AG10803 (cell line): Measurements from ENCODE around the gene GATAD2B.
"Not testable (repeated sequence)": the region's sequence is repeated elsewhere in the genome, so short reads cannot be mapped to it uniquely, and the experiment has no call there.

Experiments used
- DNase-seq: peaks from one replicate; pipeline ENCODE4 v3.0.0; 2010; ENCODE audit warnings: low read depth
- H3K4me3 ChIP-seq: 2 replicates; pipeline ENCODE4 v1.5.1; 2011; ENCODE audit warnings: mild to moderate bottlenecking, low read length, control low read depth
- TF ChIP-seq, protein P1 (sequence below): conservative IDR thresholded peaks from 2 replicates; pipeline ENCODE4 v1.5.1; 2011; ENCODE audit warnings: mild to moderate bottlenecking, low read length, control low read depth, inconsistent platforms

The GATAD2B gene

GRCh38 chr1:153771261-153771660 is 151.5 kb downstream of the GATAD2B start:
- TF ChIP-seq, protein P1, sequence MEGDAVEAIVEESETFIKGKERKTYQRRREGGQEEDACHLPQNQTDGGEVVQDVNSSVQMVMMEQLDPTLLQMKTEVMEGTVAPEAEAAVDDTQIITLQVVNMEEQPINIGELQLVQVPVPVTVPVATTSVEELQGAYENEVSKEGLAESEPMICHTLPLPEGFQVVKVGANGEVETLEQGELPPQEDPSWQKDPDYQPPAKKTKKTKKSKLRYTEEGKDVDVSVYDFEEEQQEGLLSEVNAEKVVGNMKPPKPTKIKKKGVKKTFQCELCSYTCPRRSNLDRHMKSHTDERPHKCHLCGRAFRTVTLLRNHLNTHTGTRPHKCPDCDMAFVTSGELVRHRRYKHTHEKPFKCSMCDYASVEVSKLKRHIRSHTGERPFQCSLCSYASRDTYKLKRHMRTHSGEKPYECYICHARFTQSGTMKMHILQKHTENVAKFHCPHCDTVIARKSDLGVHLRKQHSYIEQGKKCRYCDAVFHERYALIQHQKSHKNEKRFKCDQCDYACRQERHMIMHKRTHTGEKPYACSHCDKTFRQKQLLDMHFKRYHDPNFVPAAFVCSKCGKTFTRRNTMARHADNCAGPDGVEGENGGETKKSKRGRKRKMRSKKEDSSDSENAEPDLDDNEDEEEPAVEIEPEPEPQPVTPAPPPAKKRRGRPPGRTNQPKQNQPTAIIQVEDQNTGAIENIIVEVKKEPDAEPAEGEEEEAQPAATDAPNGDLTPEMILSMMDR: no peak
- DNase-seq: no peak
- H3K4me3 ChIP-seq: no peak overlapping the region

GRCh38 chr1:153770797-153771196 is 152.0 kb downstream of the GATAD2B start:
- H3K4me3 ChIP-seq: no peak overlapping the region
- TF ChIP-seq, protein P1: no peak
- no peak for DNase-seq

DNA sequence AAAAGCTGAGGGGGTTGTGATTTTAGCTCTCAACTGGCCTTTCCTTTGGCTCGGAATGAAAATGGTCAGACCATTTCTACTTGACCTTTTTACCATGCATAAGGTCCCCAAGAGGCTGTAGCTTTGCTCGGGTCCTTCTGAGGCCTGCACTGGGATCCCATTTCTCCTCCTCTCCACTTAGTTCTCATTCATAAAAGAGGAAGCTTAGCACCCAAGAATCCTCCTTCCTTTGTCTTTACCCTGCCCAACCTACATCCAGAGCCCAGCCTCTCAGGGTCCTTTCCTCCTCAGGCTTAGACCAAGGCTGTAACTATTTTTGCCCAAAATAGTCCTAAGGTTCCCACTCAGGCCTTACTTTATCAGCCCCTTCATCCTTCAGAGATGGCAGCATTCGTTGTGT is 153.6 kb downstream of the GATAD2B start:
- TF ChIP-seq, protein P1: no peak
- DNase-seq: no peak
- H3K4me3 ChIP-seq: no peak overlapping the region

GRCh38 chr1:153768316-153769181 is 154.2 kb downstream of the GATAD2B start:
- TF ChIP-seq, protein P1: no peak
- no peak for DNase-seq
- no peak overlapping the region for H3K4me3 ChIP-seq

- TF ChIP-seq, protein P1: no peak
Observed at GRCh38 chr1:153767519-153767918, 155.3 kb downstream of the GATAD2B start.

DNA sequence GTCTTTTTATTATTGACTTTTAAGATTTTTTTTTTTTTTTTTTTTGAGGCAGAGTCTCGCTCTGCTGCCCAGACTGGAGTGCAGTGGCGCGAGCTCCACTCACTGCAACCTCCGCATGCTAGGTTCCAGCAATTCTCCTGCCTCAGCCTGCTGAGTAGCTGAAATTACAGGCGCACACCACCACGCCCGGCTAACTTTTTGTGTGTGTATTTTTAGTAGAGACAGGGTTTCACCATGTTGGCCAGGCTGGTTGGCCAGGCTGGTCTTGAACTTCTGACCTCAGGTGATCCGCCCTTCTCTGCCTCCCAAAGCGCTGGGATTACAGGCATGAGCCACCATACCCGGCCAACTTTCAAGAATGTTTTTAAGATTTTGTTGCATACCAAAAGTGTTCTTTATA is 156.1 kb downstream of the GATAD2B start:
- H3K4me3 ChIP-seq, DNase-seq: not testable (repeated sequence)

More at GRCh38 chr1:153767519-153767918, 155.3 kb downstream of the GATAD2B start:
- no peak overlapping the region for H3K4me3 ChIP-seq
- no peak for DNase-seq

DNA sequence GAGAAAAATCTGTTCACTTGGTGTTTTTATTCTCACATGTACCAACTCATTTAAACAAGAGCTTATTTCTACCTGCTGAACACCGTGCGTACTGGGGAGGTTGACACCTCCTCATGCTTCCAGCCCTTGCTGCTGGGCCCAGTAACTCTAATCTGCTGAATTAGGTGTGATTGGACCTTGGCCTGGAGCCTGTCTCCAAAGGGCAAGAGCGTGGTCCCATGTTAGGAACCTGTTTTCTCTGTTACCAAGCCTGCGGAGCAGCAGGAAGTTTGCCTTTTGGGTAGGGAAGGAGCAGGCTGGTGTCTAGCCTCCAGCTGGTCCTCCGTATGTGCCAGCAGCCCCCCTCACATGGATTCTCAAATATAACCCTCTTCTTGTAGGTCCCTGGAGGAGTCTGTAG is 158.5 kb downstream of the GATAD2B start:
- no peak for DNase-seq
- no peak overlapping the region for H3K4me3 ChIP-seq
- TF ChIP-seq, protein P1: no peak
